Rectal smooth muscle tissue (tissue), 1 donor: ENCODE data around the gene ZC2HC1C.

Experiments used
- H3K27ac ChIP-seq: one replicate; pipeline ENCODE4 v1.7.0; 2013; ENCODE audit warnings: low read depth, low read length, inconsistent platforms
- H3K27me3 ChIP-seq: one replicate; pipeline ENCODE4 v1.7.0; 2013; ENCODE audit warnings: low read length; ENCODE audit not compliant: control insufficient read depth, insufficient read depth
- H3K36me3 ChIP-seq: one replicate; pipeline ENCODE4 v1.7.0; 2013; ENCODE audit warnings: low read length; ENCODE audit not compliant: control insufficient read depth, insufficient read depth
- H3K4me1 ChIP-seq: one replicate; pipeline ENCODE4 v1.7.0; 2013; ENCODE audit warnings: low read length; ENCODE audit not compliant: control insufficient read depth, insufficient read depth
- H3K4me3 ChIP-seq: one replicate; pipeline ENCODE4 v1.7.0; 2013; ENCODE audit warnings: low read length
- H3K9ac ChIP-seq: one replicate; pipeline ENCODE4 v1.7.0; 2013; ENCODE audit warnings: low read length

Gene ZC2HC1C

DNA sequence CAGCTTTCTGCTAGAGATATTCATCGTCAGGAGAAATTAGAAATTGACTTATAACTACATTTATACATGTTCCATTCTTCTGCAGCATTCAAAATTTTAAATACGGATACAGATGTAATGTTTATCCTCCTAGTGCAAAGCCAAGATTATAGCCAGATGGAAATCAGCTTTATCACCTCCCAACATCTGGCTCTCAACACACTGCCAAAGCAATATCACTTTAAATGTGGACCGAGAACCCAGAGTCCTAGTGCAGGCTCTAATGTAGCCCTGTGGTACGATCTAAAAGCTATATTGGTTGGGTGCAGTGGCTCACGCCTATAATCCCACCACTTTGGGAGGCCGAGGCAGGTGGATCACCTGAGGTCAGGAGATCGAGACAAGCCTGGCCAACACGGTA is 24.7 kb upstream of the ZC2HC1C start:
- H3K4me1 ChIP-seq, result peaks cover 5% of the 10 kb centered on the region

DNA sequence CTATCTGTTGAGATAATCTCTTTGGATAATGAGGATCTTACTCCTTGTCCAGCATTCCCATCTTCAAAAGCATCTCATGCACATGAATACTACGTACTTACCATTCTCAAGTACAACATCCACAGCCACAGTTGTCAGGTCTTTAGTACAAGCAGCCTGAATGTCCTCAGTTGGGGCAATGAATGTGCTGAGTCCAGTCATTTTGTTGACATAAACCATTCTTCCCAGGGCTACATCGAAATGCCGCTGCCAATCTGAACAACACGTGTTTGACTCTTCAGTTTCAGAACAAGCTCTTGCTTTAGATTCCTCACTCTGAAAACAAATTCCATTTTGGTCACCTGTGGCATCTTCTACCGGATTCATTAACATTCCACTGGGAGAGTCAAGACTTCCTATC is 23.2 kb upstream of the ZC2HC1C start:
- no peak overlapping the region for H3K27ac ChIP-seq

More for the DNA sequence above, 24.7 kb upstream of the ZC2HC1C start:
- H3K27me3 ChIP-seq, result no peaks in the 10 kb centered on the region
- H3K9ac ChIP-seq, result no peak overlapping the region
- H3K36me3 ChIP-seq, result peaks cover 2% of the 10 kb centered on the region
- H3K27ac ChIP-seq, result no peak overlapping the region
- H3K4me3 ChIP-seq, result no peak overlapping the region

DNA sequence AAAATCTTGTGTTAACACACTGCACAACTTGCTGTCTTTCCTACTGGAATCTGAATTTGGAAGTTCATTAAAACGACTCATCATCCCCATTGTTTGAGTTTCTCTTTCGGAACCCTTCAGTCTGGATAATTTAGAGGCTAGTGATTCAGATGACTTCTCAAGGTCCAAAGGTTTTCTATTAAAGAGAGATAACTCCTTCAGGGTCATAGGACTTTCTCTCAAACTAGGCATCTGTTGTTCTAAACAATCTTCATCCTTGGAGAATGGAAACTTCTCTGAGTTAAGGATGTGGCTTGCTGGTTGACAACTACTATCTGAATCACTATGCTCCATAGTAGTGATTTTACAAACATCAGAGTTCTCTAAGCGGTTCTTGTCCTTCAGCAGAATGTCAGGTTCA is 22.5 kb upstream of the ZC2HC1C start:
- Histone ChIP-seq H3K4me1 (peaks cover 5% of the 10 kb centered on the region), H3K27ac (no peak overlapping the region), H3K27me3 (no peaks in the 10 kb centered on the region), H3K9ac (no peak overlapping the region), H3K36me3 (peaks cover 2% of the 10 kb centered on the region), H3K4me3 (no peak overlapping the region)

More for the DNA sequence above, 23.2 kb upstream of the ZC2HC1C start:
- peaks cover 2% of the 10 kb centered on the region for H3K36me3 ChIP-seq
- H3K4me1 ChIP-seq, result peaks cover 5% of the 10 kb centered on the region
- no peak overlapping the region for H3K9ac ChIP-seq
- no peaks in the 10 kb centered on the region for H3K27me3 ChIP-seq
- H3K4me3 ChIP-seq, result no peak overlapping the region

DNA sequence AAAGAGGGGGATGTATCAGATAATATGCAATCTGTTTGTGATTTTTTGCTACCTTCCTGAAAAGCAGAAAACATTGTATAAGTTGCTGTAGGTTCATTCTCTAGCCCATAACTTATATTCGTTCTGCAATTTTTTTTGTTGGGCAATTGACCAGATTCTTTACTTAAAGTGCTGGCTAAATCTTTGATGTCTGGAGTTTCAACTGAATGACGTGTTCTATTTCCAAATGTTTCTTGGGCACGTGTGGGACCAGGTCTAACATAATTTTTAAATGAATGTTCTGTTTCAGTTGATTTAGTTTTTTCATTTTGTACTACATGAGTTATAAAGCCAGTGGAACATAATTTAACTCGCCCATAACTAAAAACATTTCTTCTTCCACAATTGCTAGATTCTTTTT is 21.9 kb upstream of the ZC2HC1C start:
- no peak overlapping the region for H3K9ac ChIP-seq
- peaks cover 5% of the 10 kb centered on the region for H3K4me1 ChIP-seq
- no peaks in the 10 kb centered on the region for H3K27me3 ChIP-seq
- no peak overlapping the region for H3K4me3 ChIP-seq
- no peak overlapping the region for H3K27ac ChIP-seq
- H3K36me3 ChIP-seq, result peaks cover 2% of the 10 kb centered on the region

DNA sequence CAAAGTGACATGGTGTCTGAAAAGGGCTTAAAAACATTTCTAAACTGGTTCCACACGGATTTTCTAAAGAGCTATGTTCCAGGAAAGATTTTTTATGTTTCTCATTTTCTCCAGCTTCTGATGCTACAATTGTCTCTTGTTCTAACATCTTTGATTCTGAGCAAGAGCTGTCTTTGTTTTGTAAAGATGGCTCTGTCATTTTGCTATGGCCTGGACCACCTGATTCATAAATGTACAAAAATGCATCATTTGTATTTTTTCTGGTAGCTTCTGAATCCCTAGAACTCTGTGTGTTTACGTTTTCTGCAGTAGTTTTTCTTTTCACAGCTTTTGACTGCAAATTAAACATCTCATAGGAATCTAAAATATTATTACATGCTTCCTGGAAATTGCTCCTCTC is 21.3 kb upstream of the ZC2HC1C start:
- Histone ChIP-seq H3K9ac (no peak overlapping the region), H3K27ac (no peak overlapping the region), H3K4me3 (no peak overlapping the region)

DNA sequence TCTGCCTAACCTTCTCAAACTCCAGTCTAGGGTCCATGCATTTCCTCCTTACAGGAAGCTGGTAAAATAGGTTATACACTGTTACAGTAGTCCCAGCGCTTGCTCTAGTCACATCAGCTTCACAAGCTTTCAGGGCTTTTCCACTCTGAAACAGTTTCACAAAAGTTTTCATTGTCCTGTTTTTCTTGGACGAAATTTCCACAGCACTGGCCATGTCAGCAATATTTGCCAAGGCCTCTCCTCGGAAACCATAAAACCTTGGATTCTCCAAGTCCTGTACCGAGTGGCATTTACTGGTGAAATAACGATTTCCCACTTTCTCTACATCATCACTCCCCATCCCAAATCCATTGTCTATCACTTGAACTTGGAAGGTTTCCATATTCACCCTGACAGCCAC is 20.3 kb upstream of the ZC2HC1C start:
- Histone ChIP-seq H3K4me1 (peaks cover 5% of the 10 kb centered on the region), H3K27ac (no peak overlapping the region), H3K9ac (no peak overlapping the region), H3K4me3 (peak overlapping the region; percentile 35), H3K36me3 (peaks cover 2% of the 10 kb centered on the region), H3K27me3 (no peaks in the 10 kb centered on the region)

More for the DNA sequence above, 21.3 kb upstream of the ZC2HC1C start:
- H3K36me3 ChIP-seq, result peaks cover 2% of the 10 kb centered on the region
- no peaks in the 10 kb centered on the region for H3K27me3 ChIP-seq
- H3K4me1 ChIP-seq, result peaks cover 5% of the 10 kb centered on the region

DNA sequence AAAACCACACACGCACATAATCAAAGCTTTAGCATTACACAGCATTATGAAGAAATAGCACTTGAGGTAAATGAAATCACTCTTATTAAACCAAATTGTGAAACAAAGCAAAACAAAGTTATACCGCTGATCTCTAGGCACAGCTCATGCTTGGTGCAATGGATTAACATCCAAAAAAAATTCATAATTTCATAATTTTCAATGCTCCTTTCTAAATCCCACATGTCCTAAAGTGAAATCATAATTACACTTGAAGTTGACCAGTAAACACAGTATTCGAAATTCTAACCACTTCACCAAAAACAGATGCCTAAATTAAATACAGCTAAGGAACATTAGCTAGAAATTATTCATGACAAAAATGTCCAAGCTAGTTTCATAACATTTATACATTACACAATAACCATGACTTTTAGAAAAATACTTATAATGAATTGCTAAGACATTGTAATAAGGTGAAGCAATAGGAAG is 19.7 kb upstream of the ZC2HC1C start:
- Histone ChIP-seq H3K27ac (no peak overlapping the region), H3K4me1 (peaks cover 5% of the 10 kb centered on the region), H3K4me3 (peak overlapping the region; percentile 35), H3K9ac (no peak overlapping the region), H3K27me3 (no peaks in the 10 kb centered on the region), H3K36me3 (peaks cover 2% of the 10 kb centered on the region)

DNA sequence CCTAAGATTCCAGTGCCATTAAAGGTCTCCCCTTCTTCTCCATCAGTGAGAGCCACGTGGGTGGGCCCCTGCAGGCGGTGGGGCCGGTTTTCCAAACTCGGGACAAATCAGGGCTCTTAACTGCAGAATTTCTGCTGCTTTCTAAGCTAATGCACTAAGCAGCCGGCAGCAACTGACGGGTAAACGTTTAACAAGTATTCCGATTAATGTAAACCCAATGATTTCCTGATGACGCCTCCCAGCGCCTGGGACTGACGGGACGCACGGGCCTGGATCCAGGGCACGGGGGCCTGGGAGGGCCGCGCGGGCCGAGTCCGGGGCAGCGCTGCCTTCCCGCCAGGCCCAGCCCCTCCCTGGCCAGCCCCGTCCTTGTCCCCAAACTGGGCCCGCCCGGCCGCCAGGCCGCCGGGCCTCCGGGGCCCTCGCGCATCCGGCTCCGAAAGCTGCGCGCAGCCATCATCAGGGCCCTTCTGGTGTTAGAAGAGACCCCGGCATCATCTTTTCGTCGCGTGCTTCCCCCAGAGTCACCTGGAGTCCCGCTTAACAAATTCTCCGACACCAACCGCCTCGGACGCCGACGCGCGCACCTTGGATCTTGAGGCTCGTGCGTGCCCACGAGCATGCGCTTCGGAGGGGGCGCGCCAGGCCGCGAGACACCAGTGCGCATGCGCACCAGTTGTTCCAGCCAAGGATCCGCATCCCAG is 18.4 kb upstream of the ZC2HC1C start, which contains the start of gene MLH3:
TSS of gene MLH3 (minus strand) at position 616 of the 704 bp plus-strand sequence. CDS start 1,812 bp downstream, outside the sequence.
- H3K27ac ChIP-seq, result peak within 1 kb of the TSS; percentile 88
- peak within 1 kb of the TSS; percentile 70 for H3K9ac ChIP-seq
- H3K27me3 ChIP-seq, result no peaks in the 10 kb centered on the region
- H3K4me1 ChIP-seq, result peaks cover 5% of the 10 kb centered on the region
- H3K36me3 ChIP-seq, result peaks cover 2% of the 10 kb centered on the region
- peak within 1 kb of the TSS; percentile 81 for H3K4me3 ChIP-seq

DNA sequence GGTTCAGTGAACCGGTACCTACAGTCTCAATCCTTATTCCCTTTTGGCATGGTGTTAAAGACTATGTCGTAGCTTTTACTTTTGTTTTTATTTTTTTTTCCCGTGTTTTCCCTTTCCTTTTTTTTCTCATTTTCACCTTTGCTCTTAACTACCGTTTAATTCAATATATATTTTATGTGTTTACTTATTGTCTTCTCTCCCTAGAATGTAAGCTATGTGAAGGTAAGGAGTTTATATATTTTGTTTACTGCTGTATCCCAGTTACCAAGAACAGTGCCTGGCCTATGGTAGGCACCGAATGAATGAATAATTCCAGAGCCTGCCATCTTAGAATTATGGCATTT is 17.9 kb upstream of the ZC2HC1C start:
- peak overlapping the region; percentile 70 for H3K9ac ChIP-seq
- peak overlapping the region; percentile 81 for H3K4me3 ChIP-seq
- no peaks in the 10 kb centered on the region for H3K27me3 ChIP-seq
- peaks cover 5% of the 10 kb centered on the region for H3K4me1 ChIP-seq
- no peaks in the 10 kb centered on the region for H3K36me3 ChIP-seq
- H3K27ac ChIP-seq, result peak overlapping the region; percentile 88

DNA sequence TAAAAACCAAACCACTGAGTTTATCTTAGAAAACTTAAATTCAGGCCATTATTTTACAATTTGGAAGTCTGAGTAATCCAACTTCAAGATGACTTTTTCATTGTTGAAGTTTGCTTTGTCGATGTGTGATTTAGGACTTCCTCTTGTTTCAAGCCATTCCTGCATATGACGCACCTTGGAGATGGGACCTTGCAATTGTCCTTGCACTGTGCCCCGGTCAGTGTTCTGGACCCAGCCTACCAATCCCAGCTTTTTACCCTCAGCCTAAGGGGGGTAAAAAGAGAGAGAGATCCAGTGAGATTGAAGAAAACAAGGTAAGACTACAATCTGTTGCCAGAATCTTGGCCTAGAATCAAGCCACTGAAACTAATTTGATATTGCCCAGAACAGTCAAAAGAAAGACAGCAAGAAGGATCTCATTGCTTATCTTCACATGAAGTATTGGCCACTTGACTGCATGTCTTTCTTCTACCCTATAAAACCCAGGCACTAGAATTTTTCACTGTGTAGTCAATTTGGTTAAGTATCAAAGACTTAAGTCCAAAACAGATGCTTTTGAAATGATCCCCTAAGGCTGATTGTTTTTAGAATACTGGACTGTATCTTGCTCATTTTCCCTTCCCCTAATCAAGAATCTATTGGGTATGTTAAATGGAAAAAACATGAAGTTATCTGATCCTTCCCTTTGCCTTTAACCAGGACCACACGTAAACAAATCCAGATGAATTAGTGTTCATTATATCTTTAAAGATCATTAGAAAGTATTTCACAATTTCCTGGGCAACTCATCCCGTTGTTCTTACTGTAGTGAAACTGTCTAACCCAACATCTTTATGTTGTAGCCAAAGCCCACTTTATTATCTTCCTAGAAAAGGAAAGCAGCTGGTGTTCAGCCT is 15.8 kb upstream of the ZC2HC1C start:
- Histone ChIP-seq H3K4me3 (no peak overlapping the region), H3K9ac (no peak overlapping the region), H3K36me3 (no peaks in the 10 kb centered on the region), H3K4me1 (peaks cover 5% of the 10 kb centered on the region), H3K27me3 (no peaks in the 10 kb centered on the region), H3K27ac (no peak overlapping the region)

DNA sequence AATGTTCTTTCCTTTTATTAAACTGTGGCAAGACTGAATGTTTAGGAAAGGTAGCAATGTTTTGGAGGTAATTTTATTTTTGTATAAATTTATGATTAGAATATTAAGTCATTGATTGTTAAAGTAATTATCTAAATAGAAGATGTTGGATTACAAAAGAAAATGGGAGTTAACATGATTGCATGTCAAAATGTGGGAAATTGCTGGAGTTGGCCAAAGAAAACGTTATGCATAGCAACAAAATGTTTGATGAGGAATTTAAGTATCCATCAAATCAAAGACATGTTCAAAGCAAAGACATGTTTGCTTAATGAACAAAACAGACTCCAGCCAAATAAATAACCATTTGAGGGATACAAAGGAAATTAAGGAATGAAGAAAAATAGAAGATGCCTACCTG is 15.0 kb upstream of the ZC2HC1C start:
- no peak overlapping the region for H3K4me3 ChIP-seq
- no peak overlapping the region for H3K9ac ChIP-seq
- H3K36me3 ChIP-seq, result no peaks in the 10 kb centered on the region
- H3K27me3 ChIP-seq, result no peaks in the 10 kb centered on the region
- H3K4me1 ChIP-seq, result peaks cover 2% of the 10 kb centered on the region
- H3K27ac ChIP-seq, result no peak overlapping the region

DNA sequence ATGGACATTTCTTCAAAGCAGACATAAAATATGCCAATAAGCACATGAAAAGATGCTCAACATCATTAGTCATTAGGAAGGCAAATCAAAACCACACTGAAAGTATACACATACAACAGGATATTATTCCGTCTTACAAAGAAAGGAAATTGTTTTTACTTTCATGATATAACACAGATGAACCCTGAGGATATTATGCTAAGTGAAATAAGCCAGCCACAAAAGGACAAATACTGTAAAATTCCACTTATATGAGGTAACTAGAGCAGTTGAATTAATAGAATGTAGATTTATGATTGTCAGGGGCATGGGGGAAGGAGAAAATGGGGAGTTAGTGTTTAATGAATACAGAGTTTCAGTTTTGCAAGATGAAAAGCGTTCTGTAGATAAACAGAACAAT is 9.8 kb upstream of the ZC2HC1C start:
- no peak overlapping the region for H3K4me3 ChIP-seq
- no peaks in the 10 kb centered on the region for H3K36me3 ChIP-seq
- H3K27me3 ChIP-seq, result no peaks in the 10 kb centered on the region
- H3K9ac ChIP-seq, result no peak overlapping the region
- H3K27ac ChIP-seq, result no peak overlapping the region
- peaks cover 2% of the 10 kb centered on the region for H3K4me1 ChIP-seq
